Mesothelial cell of epicardium (in vitro differentiated cells): ENCODE results near the gene SMOC1. TPM values are rescaled to one million over a fixed set of nuclear protein-coding genes. Genes with fewer than 3 reads are reported as not detected.

Experiments used
- DNase-seq, 2 experiments: peaks; one replicate each; pipeline ENCODE4 v3.0.0; 2021; ENCODE audit warnings: low spot score in 2 of 2; ENCODE audit not compliant: unreplicated experiment in 2 of 2
- H3K27ac Mint-ChIP-seq: 2 replicates; pipeline ENCODE4 v1.8.0; 2021; ENCODE audit warnings: mixed read lengths
- H3K27me3 Mint-ChIP-seq: 2 replicates; pipeline ENCODE4 v1.8.0; 2021; ENCODE audit warnings: low read depth, mixed read lengths
- H3K36me3 Mint-ChIP-seq: 2 replicates; pipeline ENCODE4 v1.8.0; 2021; ENCODE audit warnings: mixed read lengths
- H3K4me1 Mint-ChIP-seq: 2 replicates; pipeline ENCODE4 v1.8.0; 2021; ENCODE audit warnings: mixed read lengths
- H3K4me3 Mint-ChIP-seq: 2 replicates; pipeline ENCODE4 v1.8.0; 2021; ENCODE audit warnings: mild to moderate bottlenecking, moderate library complexity, mixed read lengths
- H3K9me3 Mint-ChIP-seq: 2 replicates; pipeline ENCODE4 v1.8.0; 2021; ENCODE audit warnings: mixed read lengths
- total RNA-seq: library from RNA; stranded (reverse); gene quantifications from 3 replicates; pipeline ENCODE4 v1.2.1, GENCODE V29; 2021
- TF ChIP-seq, protein P1 (sequence below): fragments of 200-600 bp; sonication (generic); IDR thresholded peaks from one replicate; pipeline ENCODE4 v1.5.0; 2021; ENCODE audit warnings: antibody characterized with exemption; ENCODE audit not compliant: unreplicated experiment

SMOC1 gene
- total RNA-seq, 1 donor from 2014 or later, result 1.5 TPM

DNA sequence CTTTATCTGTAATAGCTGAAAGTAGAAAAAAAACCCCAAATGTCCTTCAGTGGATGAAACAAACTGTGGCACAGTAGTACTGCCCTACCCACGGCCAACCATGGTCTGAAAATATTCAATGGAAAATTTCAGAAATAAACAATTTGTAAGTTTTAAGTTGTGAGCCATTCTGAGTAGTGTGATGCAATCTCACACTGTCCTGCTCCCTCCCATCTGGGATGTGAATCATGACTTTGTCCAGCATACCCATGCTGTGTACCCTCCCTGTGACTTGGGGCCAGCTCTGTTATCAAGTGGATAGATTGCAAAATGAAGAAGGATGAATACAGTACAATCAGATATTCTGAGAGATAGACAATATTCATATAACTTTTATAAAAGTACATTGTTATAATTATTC, 106.2 kb downstream of the SMOC1 start:
- TF ChIP-seq, protein P1, sequence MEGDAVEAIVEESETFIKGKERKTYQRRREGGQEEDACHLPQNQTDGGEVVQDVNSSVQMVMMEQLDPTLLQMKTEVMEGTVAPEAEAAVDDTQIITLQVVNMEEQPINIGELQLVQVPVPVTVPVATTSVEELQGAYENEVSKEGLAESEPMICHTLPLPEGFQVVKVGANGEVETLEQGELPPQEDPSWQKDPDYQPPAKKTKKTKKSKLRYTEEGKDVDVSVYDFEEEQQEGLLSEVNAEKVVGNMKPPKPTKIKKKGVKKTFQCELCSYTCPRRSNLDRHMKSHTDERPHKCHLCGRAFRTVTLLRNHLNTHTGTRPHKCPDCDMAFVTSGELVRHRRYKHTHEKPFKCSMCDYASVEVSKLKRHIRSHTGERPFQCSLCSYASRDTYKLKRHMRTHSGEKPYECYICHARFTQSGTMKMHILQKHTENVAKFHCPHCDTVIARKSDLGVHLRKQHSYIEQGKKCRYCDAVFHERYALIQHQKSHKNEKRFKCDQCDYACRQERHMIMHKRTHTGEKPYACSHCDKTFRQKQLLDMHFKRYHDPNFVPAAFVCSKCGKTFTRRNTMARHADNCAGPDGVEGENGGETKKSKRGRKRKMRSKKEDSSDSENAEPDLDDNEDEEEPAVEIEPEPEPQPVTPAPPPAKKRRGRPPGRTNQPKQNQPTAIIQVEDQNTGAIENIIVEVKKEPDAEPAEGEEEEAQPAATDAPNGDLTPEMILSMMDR, result no peak
- no peak for DNase-seq
- Mint-ChIP-seq H3K9me3 (peaks cover 3% of the 10 kb centered on the region), H3K4me1 (peaks cover 5% of the 10 kb centered on the region), H3K27me3 (peaks cover 33% of the 10 kb centered on the region), H3K27ac (no peak overlapping the region), H3K4me3 (no peak overlapping the region), H3K36me3 (no peaks in the 10 kb centered on the region)

DNA sequence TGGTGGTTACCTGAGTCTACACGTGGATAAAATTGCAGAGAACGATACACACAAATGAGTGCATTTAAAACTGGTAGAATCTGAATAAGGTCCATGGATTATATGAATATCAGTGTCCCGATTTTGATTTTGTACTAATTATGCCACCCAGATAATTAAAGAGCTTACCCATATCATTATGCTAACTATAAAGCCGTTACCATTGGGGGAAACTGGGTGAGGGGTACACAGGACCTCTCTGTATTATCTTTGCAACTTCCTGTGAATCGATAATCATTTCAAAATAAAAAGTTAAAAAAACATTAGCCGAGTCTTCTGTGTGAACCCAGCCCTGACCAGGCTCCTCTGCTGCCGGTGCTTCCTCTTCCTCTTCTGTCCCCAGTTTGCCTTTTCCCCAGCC, 107.1 kb downstream of the SMOC1 start:
- no peak for DNase-seq
- TF ChIP-seq, protein P1, result no peak
- Mint-ChIP-seq H3K27ac (no peak overlapping the region), H3K4me3 (no peak overlapping the region), H3K4me1 (peaks cover 2% of the 10 kb centered on the region), H3K27me3 (peaks cover 37% of the 10 kb centered on the region), H3K36me3 (no peaks in the 10 kb centered on the region), H3K9me3 (peaks cover 3% of the 10 kb centered on the region)

DNA sequence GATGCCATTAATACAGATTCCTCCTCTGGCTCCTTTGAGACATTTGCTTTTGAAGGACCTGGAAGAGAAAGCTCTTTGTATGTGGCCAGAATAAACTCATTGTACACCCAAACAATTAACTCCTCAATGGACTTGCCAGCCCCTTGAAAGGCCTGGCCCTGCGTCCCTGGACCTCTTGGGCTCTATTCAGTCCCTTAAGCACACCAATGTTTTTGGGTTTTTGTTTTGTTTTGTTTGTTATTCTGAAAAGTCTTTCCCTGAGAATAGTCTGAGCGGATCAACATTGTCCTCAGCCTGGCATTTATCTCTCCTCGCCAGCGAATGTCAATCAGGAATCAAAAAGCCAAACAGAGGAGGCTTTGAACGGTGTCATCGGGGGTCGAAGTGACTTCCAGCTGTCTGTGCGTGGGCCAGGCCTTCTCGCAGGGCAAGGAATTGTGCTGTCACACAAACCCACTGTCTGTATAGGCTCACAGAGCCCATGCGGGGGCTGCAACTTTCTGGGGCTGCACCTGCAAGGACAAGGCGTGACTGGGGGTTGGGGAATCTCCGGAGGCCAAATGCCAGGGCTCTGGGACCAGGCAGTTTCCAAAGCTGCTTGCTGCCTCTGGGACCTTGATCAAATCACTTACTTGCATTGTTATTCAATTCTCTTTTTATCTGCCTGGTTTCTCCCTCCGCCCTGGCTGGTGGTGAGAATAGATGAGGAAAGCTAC, 108.3 kb downstream of the SMOC1 start:
- Mint-ChIP-seq H3K36me3 (no peaks in the 10 kb centered on the region), H3K9me3 (peaks cover 3% of the 10 kb centered on the region), H3K27me3 (peaks cover 43% of the 10 kb centered on the region), H3K4me1 (no peaks in the 10 kb centered on the region), H3K27ac (no peak overlapping the region), H3K4me3 (no peak overlapping the region)
- no peak for DNase-seq
- TF ChIP-seq, protein P1, result no peak

- Mint-ChIP-seq H3K27ac (no peak overlapping the region), H3K27me3 (peaks cover 51% of the 10 kb centered on the region), H3K9me3 (peaks cover 3% of the 10 kb centered on the region), H3K4me1 (no peaks in the 10 kb centered on the region), H3K36me3 (no peaks in the 10 kb centered on the region), H3K4me3 (no peak overlapping the region)
- no peak for DNase-seq
- TF ChIP-seq, protein P1, result no peak
Observed at GRCh38 chr14:69988979-69989378, 109.8 kb downstream of the SMOC1 start.

DNA sequence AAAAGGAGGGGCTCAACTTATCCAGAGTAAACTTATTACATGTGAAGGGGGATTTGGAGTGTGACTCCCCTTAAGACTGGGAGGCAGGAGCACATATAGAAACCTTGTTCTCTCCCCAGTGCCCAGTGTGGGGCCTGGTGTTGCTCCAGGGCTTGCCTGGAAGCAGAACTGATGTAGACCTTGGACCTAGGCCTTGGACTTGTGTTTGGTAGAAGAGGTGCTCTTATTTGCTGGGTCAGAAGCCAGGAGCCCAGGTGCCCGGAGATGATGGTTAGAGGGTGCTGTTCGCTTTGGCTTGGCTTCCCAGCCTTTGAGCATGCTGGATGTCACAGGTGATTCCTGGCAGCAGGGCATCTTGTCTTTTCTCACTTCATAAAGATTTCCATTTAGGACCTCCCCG, 110.4 kb downstream of the SMOC1 start:
- Mint-ChIP-seq H3K4me3 (no peak overlapping the region), H3K27ac (no peak overlapping the region), H3K27me3 (peaks cover 57% of the 10 kb centered on the region), H3K9me3 (peaks cover 3% of the 10 kb centered on the region), H3K36me3 (no peaks in the 10 kb centered on the region), H3K4me1 (no peaks in the 10 kb centered on the region)
- DNase-seq, result no peak
- TF ChIP-seq, protein P1, result no peak

DNA sequence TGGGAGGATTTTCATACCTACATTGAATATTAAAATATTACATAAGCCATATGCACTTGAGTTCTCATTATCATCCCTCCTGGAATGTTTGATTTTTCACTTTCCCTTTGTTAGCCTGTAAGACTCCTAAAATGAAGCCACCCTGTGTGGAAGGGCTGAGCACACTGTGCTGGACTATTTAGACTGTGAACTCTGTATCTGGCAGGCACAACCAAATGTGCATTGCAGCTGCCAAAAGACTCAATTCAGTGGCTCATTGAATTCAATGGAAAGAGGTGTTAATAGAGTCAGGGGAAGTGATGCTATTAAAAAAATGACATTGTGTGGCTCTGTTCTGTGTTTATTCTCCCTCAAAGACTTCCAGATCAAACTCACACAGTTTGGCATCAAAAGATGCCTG, 111.1 kb downstream of the SMOC1 start:
- Mint-ChIP-seq H3K27ac (no peak overlapping the region), H3K9me3 (peaks cover 3% of the 10 kb centered on the region), H3K4me1 (no peaks in the 10 kb centered on the region), H3K27me3 (peaks cover 60% of the 10 kb centered on the region), H3K4me3 (no peak overlapping the region), H3K36me3 (no peaks in the 10 kb centered on the region)
- no peak for DNase-seq
- TF ChIP-seq, protein P1, result no peak
